T-helper 1 cell treated with Interleukin-12 subunit alpha and Interleukin-12 subunit beta and Interleukin-4 antibody, amounts not matched to agents 30 ng/mL and 1 ng/mL, for 36 hours (primary cell): ENCODE data around the gene NOXA1. TPM values are rescaled to one million over a fixed set of nuclear protein-coding genes. Genes with fewer than 3 reads are reported as not detected.

Experiments
- intact Hi-C: fragments of 100-400 bp; cut with micrococcal nuclease; formaldehyde crosslinking; loops from one replicate; pipeline ENCODE4 v1.15.1; 2024
- total RNA-seq: library from RNA; stranded (reverse); gene quantifications from 2 replicates; pipeline ENCODE4 v1.2.3, GENCODE V29; 2022

Gene NOXA1
- total RNA-seq, 1 donor from 2014 or later = 0.44 TPM

- intact Hi-C loops = no loop called here
Measured at GRCh38 chr9:137479892-137480685, 56.9 kb downstream of the NOXA1 start.

GRCh38 chr9:137480686-137481683, 57.8 kb downstream of the NOXA1 start:
- intact Hi-C loops = no loop called here

- intact Hi-C loops = no loop called here
Measured at GRCh38 chr9:137482094-137482781, 59.0 kb downstream of the NOXA1 start.

Other genes with a start within 250 kb of the NOXA1 start
- gene ANAPC2, start 234.8 kb upstream of the NOXA1 start, total RNA-seq = 77.0 and 77.9 TPM in 2 replicates
- gene SSNA1, start 234.7 kb upstream of the NOXA1 start, total RNA-seq = 88.4 and 88.8 TPM in 2 replicates
- 9.5 and 9.9 TPM in 2 replicates for gene TPRN, start 222.7 kb upstream of the NOXA1 start, total RNA-seq
- 29.4 and 30.7 TPM in 2 replicates for gene TMEM203, start 217.7 kb upstream of the NOXA1 start, total RNA-seq
- gene NDOR1, start 217.7 kb upstream of the NOXA1 start, total RNA-seq = 40.9 and 45.3 TPM in 2 replicates
- 4.3 and 5.0 TPM in 2 replicates for gene RNF208, start 201.2 kb upstream of the NOXA1 start, total RNA-seq
- 0.27 TPM in 2 replicates for gene CYSRT1, start 198.2 kb upstream of the NOXA1 start, total RNA-seq
- gene RNF224, start 195.9 kb upstream of the NOXA1 start, total RNA-seq = not detected in 2 replicates
- gene SLC34A3, start 192.5 kb upstream of the NOXA1 start, total RNA-seq = not detected in 2 replicates
- gene TUBB4B, start 182.1 kb upstream of the NOXA1 start, total RNA-seq = 275 and 280 TPM in 2 replicates
- 0.27 TPM in 1 of 2 replicates, not detected in the other for gene STPG3, start 172.1 kb upstream of the NOXA1 start, total RNA-seq
- gene NELFB, start 168.1 kb upstream of the NOXA1 start, total RNA-seq = 64.6 and 66.9 TPM in 2 replicates
- gene TOR4A, start 145.7 kb upstream of the NOXA1 start, total RNA-seq = 16.8 and 16.9 TPM in 2 replicates
- 1.5 and 1.8 TPM in 2 replicates for gene NRARP, start 121.1 kb upstream of the NOXA1 start, total RNA-seq
- gene EXD3, start 231 bp upstream of the NOXA1 start, total RNA-seq = 8.7 and 8.9 TPM in 2 replicates
- gene ENTPD8, start 18.0 kb downstream of the NOXA1 start, total RNA-seq = 0.07 TPM in 1 of 2 replicates, not detected in the other
- 30.5 and 33.1 TPM in 2 replicates for gene NSMF, start 35.9 kb downstream of the NOXA1 start, total RNA-seq
- 3.1 and 3.5 TPM in 2 replicates for gene PNPLA7, start 127.0 kb downstream of the NOXA1 start, total RNA-seq
- 45.8 and 53.8 TPM in 2 replicates for gene MRPL41, start 128.5 kb downstream of the NOXA1 start, total RNA-seq
- gene DPH7, start 155.5 kb downstream of the NOXA1 start, total RNA-seq = 39.7 and 43.6 TPM in 2 replicates
- 37.1 and 38.6 TPM in 2 replicates for gene ZMYND19, start 167.1 kb downstream of the NOXA1 start, total RNA-seq
- gene ARRDC1, start 182.3 kb downstream of the NOXA1 start, total RNA-seq = 109 and 113 TPM in 2 replicates
- 101 and 110 TPM in 2 replicates for gene EHMT1, start 195.6 kb downstream of the NOXA1 start, total RNA-seq